Measurements from ENCODE around the gene TLE1. TPM values are rescaled to one million over a fixed set of nuclear protein-coding genes. Genes with fewer than 3 reads are reported as not detected.

The TLE1 gene
- total RNA-seq, 1 experiment from 2014 or later = 17.3 TPM

- H3K27ac ChIP-seq (ENCODE audit: low read depth, low read length) = no peak overlapping the region
- ChIA-PET CTCF (no interaction called here), RAD21 (ENCODE audit: low non-redundant PET in 1 of 2, low total read pairs in 2 of 2, uncharacterized antibody in 2 of 2, unreplicated experiment in 2 of 2) (no interaction called here), POLR2A (interaction anchor here (0.8 kb wide), 1 partner anchor 11 kb away, joined by 3 read pairs; no protein-coding TSS in a partner anchor)
- H3K9me2 ChIP-seq (ENCODE audit: insufficient read depth) = no peaks in the 10 kb centered on the region
- intact Hi-C loops (cut with micrococcal nuclease) = loop anchor here (2.0 kb wide), 1 partner anchor 77 kb away; no protein-coding TSS in a partner anchor
- H4K20me1 ChIP-seq (ENCODE audit: insufficient read depth) = no peaks in the 10 kb centered on the region
- BruUV-seq (replicated peaks) = no TSS peak
- H3K4me3 ChIP-seq (replicated peaks in 1 of 2; ENCODE audit: low read depth in 1 of 2, low read length in 2 of 2) = no peak overlapping the region
- TF ChIP-seq CTCF (IDR thresholded peaks at IDR 0.05 in 2 of 3, conservative IDR thresholded peaks at IDR 0.05 in 1 of 3; ENCODE audit: borderline replicate concordance in 1 of 3, insufficient read depth in 1 of 3, low read depth in 2 of 3, low read length in 2 of 3) (0 out of 6 replicates have a peak, but pooled peaks of 1 of the 3 experiments have one; percentile 13), CBX3 (IDR thresholded peaks at IDR 0.05; ENCODE audit: low read depth) (no peak)
- ATAC-seq = no peak
- DNase-seq (ENCODE audit: low read depth, low spot score) = no peak
- no peaks in the 10 kb centered on the region for H3K79me2 ChIP-seq (ENCODE audit: insufficient read depth, low read length)
- no peak overlapping the region for H2AFZ ChIP-seq (ENCODE audit: low read depth, low read length, poor library complexity, severe bottlenecking)
- no peaks in the 10 kb centered on the region for H3K9me3 ChIP-seq (ENCODE audit: control insufficient read depth in 1 of 2, insufficient read depth in 1 of 2, low read depth in 1 of 2, low read length in 2 of 2)
- no peak overlapping the region for H3K4me2 ChIP-seq (ENCODE audit: low read length)
- H3K27me3 ChIP-seq (ENCODE audit: insufficient read depth, low read length) = no peaks in the 10 kb centered on the region
- H3K36me3 ChIP-seq (ENCODE audit: control insufficient read depth in 1 of 2, insufficient read depth in 2 of 2, low read length in 2 of 2) = no peaks in the 10 kb centered on the region
- H3K4me1 ChIP-seq (ENCODE audit: control insufficient read depth in 1 of 2, insufficient read depth in 2 of 2, low read length in 2 of 2) = no peaks in the 10 kb centered on the region
- H3K9ac ChIP-seq (ENCODE audit: low read length) = no peak overlapping the region
These were observed 69.9 kb downstream of the TLE1 start for GRCh38 chr9:81619353-81620001.

- no peaks in the 10 kb centered on the region for H3K4me1 ChIP-seq (ENCODE audit: control insufficient read depth in 1 of 2, insufficient read depth in 2 of 2, low read length in 2 of 2)
- POLR2A ChIA-PET = interaction anchor here (0.8 kb wide), 1 partner anchor 12 kb away, joined by 3 read pairs; no protein-coding TSS in a partner anchor
- no peak overlapping the region for H3K27ac ChIP-seq (ENCODE audit: low read depth, low read length)
- no peaks in the 10 kb centered on the region for H3K36me3 ChIP-seq (ENCODE audit: control insufficient read depth in 1 of 2, insufficient read depth in 2 of 2, low read length in 2 of 2)
- H3K4me2 ChIP-seq (ENCODE audit: low read length) = no peak overlapping the region
- ATAC-seq (no peak), DNase-seq (ENCODE audit: low read depth, low spot score) (no peak)
- no peak overlapping the region for H3K4me3 ChIP-seq (replicated peaks in 1 of 2; ENCODE audit: low read depth in 1 of 2, low read length in 2 of 2)
- H3K9ac ChIP-seq (ENCODE audit: low read length) = no peak overlapping the region
- TF ChIP-seq CTCF (IDR thresholded peaks at IDR 0.05 in 2 of 3, conservative IDR thresholded peaks at IDR 0.05 in 1 of 3; ENCODE audit: borderline replicate concordance in 1 of 3, insufficient read depth in 1 of 3, low read depth in 2 of 3, low read length in 2 of 3) (no peak), EZH2 (IDR thresholded peaks at IDR 0.05) (no peak), ZBTB33 (IDR thresholded peaks at IDR 0.05; ENCODE audit: extremely low read depth, insufficient replicate concordance, low read length) (no peak), CEBPB (IDR thresholded peaks at IDR 0.05; ENCODE audit: low read depth) (no peak), CBX3 (IDR thresholded peaks at IDR 0.05; ENCODE audit: low read depth) (no peak), ZFX (IDR thresholded peaks at IDR 0.05) (no peak)
- TF ChIP-seq, protein P1, sequence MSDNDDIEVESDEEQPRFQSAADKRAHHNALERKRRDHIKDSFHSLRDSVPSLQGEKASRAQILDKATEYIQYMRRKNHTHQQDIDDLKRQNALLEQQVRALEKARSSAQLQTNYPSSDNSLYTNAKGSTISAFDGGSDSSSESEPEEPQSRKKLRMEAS (IDR thresholded peaks at IDR 0.05) = no peak
- H4K20me1 ChIP-seq (ENCODE audit: insufficient read depth) = no peaks in the 10 kb centered on the region
- CTCF ChIA-PET = no interaction called here
- intact Hi-C loops (cut with micrococcal nuclease) = no loop called here
- H3K9me2 ChIP-seq (ENCODE audit: insufficient read depth) = no peaks in the 10 kb centered on the region
- RAD21 ChIA-PET (ENCODE audit: low non-redundant PET in 1 of 2, low total read pairs in 2 of 2, uncharacterized antibody in 2 of 2, unreplicated experiment in 2 of 2) = no interaction called here
- no peaks in the 10 kb centered on the region for H3K79me2 ChIP-seq (ENCODE audit: insufficient read depth, low read length)
- no TSS peak for BruUV-seq (replicated peaks)
- no peak overlapping the region for H2AFZ ChIP-seq (ENCODE audit: low read depth, low read length, poor library complexity, severe bottlenecking)
- no peaks in the 10 kb centered on the region for H3K9me3 ChIP-seq (ENCODE audit: control insufficient read depth in 1 of 2, insufficient read depth in 1 of 2, low read depth in 1 of 2, low read length in 2 of 2)
- no peaks in the 10 kb centered on the region for H3K27me3 ChIP-seq (ENCODE audit: insufficient read depth, low read length)
These were observed 70.4 kb downstream of the TLE1 start for GRCh38 chr9:81618923-81619322.

All from HCT116 (cell line).